Fibroblast of lung (primary cell): ENCODE results near the gene MACROD2. TPM values are rescaled to one million over a fixed set of nuclear protein-coding genes. Genes with fewer than 3 reads are reported as not detected.

Source experiments
- DNase-seq, 2 donors: peaks; one replicate each; pipeline versions ENCODE4 v3.0.0 to v3.0.0-alpha.2; 2010; ENCODE audit warnings: low read depth in 2 of 2
- H2AFZ ChIP-seq: 2 replicates; pipeline ENCODE4 v1.5.1; 2012; ENCODE audit warnings: low read length, control low read depth, inconsistent platforms
- H3K27ac ChIP-seq: 2 replicates; pipeline ENCODE4 v1.5.1; 2011; ENCODE audit warnings: low read length, control low read depth; ENCODE audit not compliant: insufficient read depth
- H3K27me3 ChIP-seq: 2 replicates; pipeline ENCODE4 v1.5.1; 2011; ENCODE audit warnings: mild to moderate bottlenecking, low read length; ENCODE audit not compliant: control insufficient read depth, insufficient read depth
- H3K36me3 ChIP-seq: 2 replicates; pipeline ENCODE4 v1.5.1; 2011; ENCODE audit warnings: low read length; ENCODE audit not compliant: control insufficient read depth, insufficient read depth
- H3K4me1 ChIP-seq: 2 replicates; pipeline ENCODE4 v1.5.1; 2011; ENCODE audit warnings: low read length; ENCODE audit not compliant: control insufficient read depth, insufficient read depth; ENCODE audit errors: extremely low read depth
- H3K4me2 ChIP-seq: 2 replicates; pipeline ENCODE4 v1.5.1; 2011; ENCODE audit warnings: low read length, control low read depth; ENCODE audit not compliant: insufficient read depth; ENCODE audit errors: extremely low read depth
- H3K4me3 ChIP-seq, 4 experiments: fragments of 200-600 bp in 1 of 4; sonication (generic) in 1 of 4; replicated peaks in 1 of 4; 2 replicates each; pipeline ENCODE4 v1.5.1; 2011 to 2016; ENCODE audit warnings: low read length in 4 of 4, low read depth in 3 of 4, mild to moderate bottlenecking in 3 of 4, control low read depth in 2 of 4, inconsistent platforms in 1 of 4, mixed read lengths in 1 of 4; ENCODE audit not compliant: insufficient read depth in 1 of 4; ENCODE audit errors: control extremely low read depth in 1 of 4
- H3K79me2 ChIP-seq: 2 replicates; pipeline ENCODE4 v1.5.1; 2012; ENCODE audit warnings: mild to moderate bottlenecking, low read length, inconsistent platforms; ENCODE audit not compliant: control insufficient read depth, insufficient read depth
- H3K9ac ChIP-seq: 2 replicates; pipeline ENCODE4 v1.5.1; 2011; ENCODE audit warnings: mild to moderate bottlenecking, low read length, control low read depth; ENCODE audit not compliant: insufficient read depth
- H3K9me3 ChIP-seq: 2 replicates; pipeline ENCODE4 v1.5.1; 2012; ENCODE audit warnings: low read depth, low read length; ENCODE audit not compliant: control insufficient read depth, insufficient read depth
- H4K20me1 ChIP-seq: 2 replicates; pipeline ENCODE4 v1.5.1; 2011; ENCODE audit warnings: low read length; ENCODE audit not compliant: control insufficient read depth, insufficient read depth; ENCODE audit errors: extremely low read depth
- EZH2 ChIP-seq: IDR thresholded peaks from 2 replicates; pipeline ENCODE4 v1.5.1; 2012; ENCODE audit warnings: low read length, control low read depth, mild to moderate bottlenecking; ENCODE audit errors: missing control alignments
- polyA plus RNA-seq, 2 donors: library from polyadenylated mRNA; depleted of rRNA in 1 of 2; stranded (reverse) in 1 of 2; unstranded in 1 of 2; fragments of >200 nt; gene quantifications; 2 replicates each; pipeline ENCODE4 v1.2.1, GENCODE V29; 2011 to 2012; ENCODE audit warnings: missing spikeins in 1 of 2
- total RNA-seq: library from RNA; depleted of rRNA; stranded (reverse); fragments of >200 nt; gene quantifications from 2 replicates; pipeline ENCODE4 v1.2.1, GENCODE V29; 2014
- TF ChIP-seq, protein P1 (sequence below), 2 donors: IDR thresholded peaks in 1 of 2; conservative IDR thresholded peaks in 1 of 2; 1 replicate in 1 of 2; 2 replicates in 1 of 2; pipeline ENCODE4 v1.5.1; 2011 to 2012; ENCODE audit warnings: low read length in 2 of 2, control low read depth in 1 of 2, inconsistent platforms in 1 of 2, low read depth in 1 of 2, mild to moderate bottlenecking in 1 of 2

The MACROD2 gene
- total and polyA plus RNA-seq, 2 donors (not counting 1 experiment from before 2014, with no cell fraction given) = 0.54 to 1.7 TPM

DNA sequence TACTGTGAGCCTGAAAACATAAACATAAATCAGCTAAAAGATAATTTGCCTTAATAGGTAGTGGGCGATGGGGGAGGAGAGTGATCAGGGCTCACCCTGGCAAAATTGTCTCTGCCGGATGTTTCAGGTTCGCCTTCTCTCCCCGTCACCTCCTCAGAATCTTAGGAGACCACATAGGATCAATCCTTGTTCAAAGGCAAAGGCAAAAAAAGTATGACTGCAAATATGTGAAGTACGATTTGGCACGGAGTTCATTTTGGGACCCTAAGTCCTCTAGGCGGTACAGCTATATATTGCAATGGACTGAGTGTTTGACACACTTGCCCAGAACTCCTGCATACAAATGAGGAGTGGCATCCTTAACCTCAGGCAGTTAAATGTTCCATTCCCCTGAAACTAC, 991.3 kb downstream of the MACROD2 start:
- H3K4me3 ChIP-seq = no peak overlapping the region
- no peak for DNase-seq
- TF ChIP-seq EZH2 = no peak
- TF ChIP-seq, protein P1, sequence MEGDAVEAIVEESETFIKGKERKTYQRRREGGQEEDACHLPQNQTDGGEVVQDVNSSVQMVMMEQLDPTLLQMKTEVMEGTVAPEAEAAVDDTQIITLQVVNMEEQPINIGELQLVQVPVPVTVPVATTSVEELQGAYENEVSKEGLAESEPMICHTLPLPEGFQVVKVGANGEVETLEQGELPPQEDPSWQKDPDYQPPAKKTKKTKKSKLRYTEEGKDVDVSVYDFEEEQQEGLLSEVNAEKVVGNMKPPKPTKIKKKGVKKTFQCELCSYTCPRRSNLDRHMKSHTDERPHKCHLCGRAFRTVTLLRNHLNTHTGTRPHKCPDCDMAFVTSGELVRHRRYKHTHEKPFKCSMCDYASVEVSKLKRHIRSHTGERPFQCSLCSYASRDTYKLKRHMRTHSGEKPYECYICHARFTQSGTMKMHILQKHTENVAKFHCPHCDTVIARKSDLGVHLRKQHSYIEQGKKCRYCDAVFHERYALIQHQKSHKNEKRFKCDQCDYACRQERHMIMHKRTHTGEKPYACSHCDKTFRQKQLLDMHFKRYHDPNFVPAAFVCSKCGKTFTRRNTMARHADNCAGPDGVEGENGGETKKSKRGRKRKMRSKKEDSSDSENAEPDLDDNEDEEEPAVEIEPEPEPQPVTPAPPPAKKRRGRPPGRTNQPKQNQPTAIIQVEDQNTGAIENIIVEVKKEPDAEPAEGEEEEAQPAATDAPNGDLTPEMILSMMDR (conservative IDR thresholded peaks at IDR 0.05 in 1 of 2, IDR thresholded peaks at IDR 0.05 in 1 of 2; ENCODE audit: low read depth in 1 of 2, low read length in 2 of 2) = no peak
- no peaks in the 10 kb centered on the region for H3K79me2 ChIP-seq
- no peak overlapping the region for H3K27ac ChIP-seq
- no peak overlapping the region for H2AFZ ChIP-seq
- H3K9me3 ChIP-seq = no peaks in the 10 kb centered on the region
- no peak overlapping the region for H3K4me2 ChIP-seq
- H4K20me1 ChIP-seq = no peaks in the 10 kb centered on the region
- H3K9ac ChIP-seq = no peak overlapping the region
- H3K27me3 ChIP-seq = no peaks in the 10 kb centered on the region
- H3K36me3 ChIP-seq = no peaks in the 10 kb centered on the region
- no peaks in the 10 kb centered on the region for H3K4me1 ChIP-seq

DNA sequence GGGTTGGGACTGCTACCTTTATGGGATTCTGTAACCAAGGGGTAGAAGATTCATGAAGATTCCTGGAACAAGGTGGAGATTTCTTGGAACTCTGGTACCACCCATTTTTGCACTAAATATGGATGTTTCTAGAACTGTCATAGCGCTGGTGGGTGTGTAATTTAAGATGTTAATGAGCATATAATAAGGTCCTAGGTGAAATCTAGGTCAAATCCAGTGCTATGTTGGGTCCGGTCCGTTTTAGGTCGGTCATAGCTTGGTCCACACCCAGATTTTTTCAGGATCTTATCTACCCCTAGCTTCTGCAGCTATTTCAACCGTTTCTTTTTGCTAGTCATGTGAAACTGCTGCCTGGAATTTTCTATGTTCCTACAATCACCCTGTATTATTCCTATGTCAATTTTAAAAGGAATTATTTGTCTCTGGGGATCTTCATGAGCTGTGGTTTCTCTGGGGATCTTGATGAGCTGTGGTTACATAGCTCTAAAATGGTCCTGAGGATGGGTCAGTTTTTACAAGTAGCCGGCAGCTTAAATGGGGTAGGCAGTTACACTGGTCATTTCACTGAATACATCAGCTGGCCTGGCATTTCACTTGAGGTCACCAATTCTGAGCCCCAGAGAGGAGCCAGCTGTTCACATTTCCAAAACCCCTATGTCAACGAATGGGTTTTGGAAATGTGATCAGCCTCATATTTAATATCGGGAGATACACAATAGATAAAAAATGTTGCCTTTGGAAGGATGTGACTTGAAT, 994.4 kb downstream of the MACROD2 start:
- DNase-seq = no peak
- Histone ChIP-seq H2AFZ (no peak overlapping the region), H3K9me3 (no peaks in the 10 kb centered on the region), H3K79me2 (no peaks in the 10 kb centered on the region), H3K27ac (no peak overlapping the region), H3K4me1 (no peaks in the 10 kb centered on the region), H3K9ac (no peak overlapping the region), H3K36me3 (no peaks in the 10 kb centered on the region), H4K20me1 (no peaks in the 10 kb centered on the region), H3K27me3 (no peaks in the 10 kb centered on the region), H3K4me2 (no peak overlapping the region), H3K4me3 (no peak overlapping the region)
- no peak for TF ChIP-seq EZH2
- TF ChIP-seq, protein P1 (conservative IDR thresholded peaks at IDR 0.05 in 1 of 2, IDR thresholded peaks at IDR 0.05 in 1 of 2; ENCODE audit: low read depth in 1 of 2, low read length in 2 of 2) = no peak

DNA sequence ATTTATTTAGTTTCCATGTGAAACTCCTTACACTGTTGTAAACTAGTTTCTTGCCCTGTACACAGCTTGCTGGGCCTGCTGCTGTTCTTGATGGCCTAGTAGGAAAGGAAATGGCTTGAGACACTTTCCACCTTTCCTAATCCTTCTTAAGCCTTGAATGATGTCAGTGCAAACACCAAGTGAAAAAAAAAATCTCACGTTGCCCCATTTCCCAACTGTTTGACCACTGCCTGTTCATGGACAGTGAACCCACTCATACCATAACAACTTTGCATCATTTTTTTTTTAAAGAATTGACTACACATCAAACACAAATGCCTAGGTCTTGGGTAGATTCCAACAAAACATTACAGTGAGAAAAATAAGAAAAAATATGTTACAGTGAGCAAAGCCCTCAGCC, 995.7 kb downstream of the MACROD2 start:
- no peak overlapping the region for H3K9ac ChIP-seq

More for the DNA sequence above, 995.7 kb downstream of the MACROD2 start:
- no peak overlapping the region for H3K4me2 ChIP-seq
- no peaks in the 10 kb centered on the region for H4K20me1 ChIP-seq
- no peaks in the 10 kb centered on the region for H3K79me2 ChIP-seq
- no peak overlapping the region for H2AFZ ChIP-seq
- no peak overlapping the region for H3K4me3 ChIP-seq
- TF ChIP-seq, protein P1 (conservative IDR thresholded peaks at IDR 0.05 in 1 of 2, IDR thresholded peaks at IDR 0.05 in 1 of 2; ENCODE audit: low read depth in 1 of 2, low read length in 2 of 2) = no peak
- no peak for TF ChIP-seq EZH2
- H3K9me3 ChIP-seq = no peaks in the 10 kb centered on the region
- no peaks in the 10 kb centered on the region for H3K36me3 ChIP-seq
- DNase-seq = no peak
- no peaks in the 10 kb centered on the region for H3K27me3 ChIP-seq
- no peak overlapping the region for H3K27ac ChIP-seq
- no peaks in the 10 kb centered on the region for H3K4me1 ChIP-seq
